Breast epithelium (tissue), 4 donors: ENCODE data around the gene SP9. TPM values are rescaled to one million over a fixed set of nuclear protein-coding genes. Genes with fewer than 3 reads are reported as not detected.
A peak's percentile ranks its signal among the peaks of the same experiment; 100 is the strongest.

Experiments used
- DNase-seq, 2 donors: peaks; one replicate each; pipeline ENCODE4 v3.0.0-alpha.2; 2019; ENCODE audit warnings: low spot score in 2 of 2
- H3K27ac ChIP-seq, 2 donors: fragments of 200-600 bp; sonication (generic) in 1 of 2; one replicate each; pipeline ENCODE4 v1.5.1; 2016 to 2019; ENCODE audit warnings: mild to moderate bottlenecking in 1 of 2
- H3K27me3 ChIP-seq, 2 donors: fragments of 200-600 bp; sonication (generic) in 1 of 2; one replicate each; pipeline versions ENCODE4 v1.5.1 to v1.6.0; 2017 to 2019; ENCODE audit warnings: control low read depth in 1 of 2, mild to moderate bottlenecking in 1 of 2
- H3K36me3 ChIP-seq: fragments of 200-600 bp; one replicate; pipeline ENCODE4 v1.5.1; 2019
- H3K4me1 ChIP-seq, 2 donors: fragments of 200-600 bp; sonication (generic); one replicate each; pipeline ENCODE4 v1.5.1; 2016 to 2019; ENCODE audit warnings: control low read depth in 1 of 2
- H3K4me3 ChIP-seq, 3 donors: fragments of 200-600 bp; sonication (generic); 1 replicate in 2 of 3; 2 replicates in 1 of 3; pipeline ENCODE4 v1.5.1; 2016 to 2019; ENCODE audit warnings: mild to moderate bottlenecking in 3 of 3, moderate library complexity in 2 of 3
- H3K9me3 ChIP-seq, 2 donors: fragments of 200-600 bp; sonication (generic) in 1 of 2; one replicate each; pipeline ENCODE4 v1.5.1; 2016 to 2019; ENCODE audit warnings: control low read depth in 1 of 2
- POLR2A ChIP-seq: fragments of 450-650 bp; IDR thresholded peaks from one replicate; pipeline ENCODE4 v1.6.1; 2016; ENCODE audit warnings: antibody characterized with exemption, mild to moderate bottlenecking, moderate library complexity
- POLR2AphosphoS5 ChIP-seq, 3 donors: sonication (generic); formaldehyde crosslinking; IDR thresholded peaks; one replicate each; pipeline ENCODE4 v1.6.1; 2017; ENCODE audit warnings: antibody characterized with exemption in 3 of 3
- intact Hi-C: fragments of 100-400 bp; cut with DNase I; formaldehyde crosslinking; loops from one replicate; pipeline ENCODE4 v1.15.1; 2023; ENCODE audit warnings: low total_unique reads
- total RNA-seq, 3 donors: library from RNA; depleted of rRNA; stranded (reverse); fragments of >200 nt; gene quantifications; one replicate each; pipeline ENCODE4 v1.1.0, GENCODE V29; 2016
- TF ChIP-seq, protein P1 (sequence below), 3 donors: fragments of 450-650 bp; IDR thresholded peaks; one replicate each; pipeline ENCODE4 v1.5.1; 2016 to 2017; ENCODE audit warnings: antibody characterized with exemption in 3 of 3, mild to moderate bottlenecking in 3 of 3, moderate library complexity in 3 of 3

The SP9 gene
- total RNA-seq: under 1 TPM in 2 of 3 donors, not detected in 1; 0.33 to 0.80 TPM

DNA sequence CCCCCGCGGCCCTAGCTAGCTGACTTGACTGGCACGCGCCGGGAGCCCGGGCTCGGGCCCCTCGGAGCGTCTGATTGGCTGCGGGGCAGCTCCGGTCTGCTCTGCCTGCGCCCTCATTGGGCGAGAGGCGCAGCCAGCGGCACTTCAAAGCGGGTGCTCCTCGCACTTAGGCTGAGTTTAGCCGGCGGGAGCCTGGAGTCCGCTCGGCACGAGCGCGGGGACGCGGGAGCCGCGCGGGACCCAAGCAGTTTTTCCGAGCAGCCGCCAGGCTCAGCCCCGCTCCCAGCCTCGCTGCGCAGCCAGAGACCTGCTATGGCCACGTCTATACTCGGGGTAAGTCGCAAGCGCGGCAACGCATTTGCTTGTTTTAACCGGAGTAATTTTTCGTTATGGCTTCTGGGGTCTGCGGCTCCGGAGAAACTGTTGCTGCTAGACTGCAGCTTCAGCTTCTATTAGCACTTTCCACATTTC, at the start of gene SP9:
Gene SP9 (plus strand): TSS at position 174 of the 471 bp plus-strand sequence. CDS start 139 bp downstream, at position 313.
- peak within 1 kb of the TSS; percentile 28 to 58 (median 38) for H3K4me3 ChIP-seq
- H3K4me1 ChIP-seq: peaks cover 0 to 10% of the 10 kb centered on the region in 2 donors
- H3K36me3 ChIP-seq: no peaks in the 10 kb centered on the region
- peaks cover 6 to 99% of the 10 kb centered on the region in 2 donors for H3K27me3 ChIP-seq
- H3K9me3 ChIP-seq: no peaks in the 10 kb centered on the region
- peak within 1 kb of the TSS in 1 of 2 donors; percentile 28 for H3K27ac ChIP-seq
- TF ChIP-seq POLR2A: no peak
- TF ChIP-seq POLR2AphosphoS5 (IDR thresholded peaks at IDR 0.05): peak in 1 of 3 donors; percentile 36
- intact Hi-C loops: no loop called here
- DNase-seq: no peak

DNA sequence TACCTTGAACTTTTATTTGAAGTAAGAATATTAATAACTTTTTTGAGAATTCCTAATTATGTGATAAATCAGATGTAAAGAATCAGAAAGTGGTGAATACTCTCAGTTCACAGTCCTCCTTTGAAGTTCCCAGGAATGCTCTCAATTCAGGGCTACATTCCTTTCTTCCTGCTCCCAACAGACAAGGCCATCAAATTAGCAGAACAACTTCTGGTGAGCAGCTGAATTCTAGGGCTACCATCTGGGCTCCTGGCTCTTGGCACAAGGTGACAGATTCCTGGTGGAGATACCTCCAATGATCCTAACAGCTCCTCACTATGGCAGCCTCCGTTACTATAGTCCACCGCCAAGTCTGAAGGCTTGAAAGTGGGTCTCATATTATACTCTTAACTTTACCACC, 48.6 kb upstream of the SP9 start:
- TF ChIP-seq, protein P1, sequence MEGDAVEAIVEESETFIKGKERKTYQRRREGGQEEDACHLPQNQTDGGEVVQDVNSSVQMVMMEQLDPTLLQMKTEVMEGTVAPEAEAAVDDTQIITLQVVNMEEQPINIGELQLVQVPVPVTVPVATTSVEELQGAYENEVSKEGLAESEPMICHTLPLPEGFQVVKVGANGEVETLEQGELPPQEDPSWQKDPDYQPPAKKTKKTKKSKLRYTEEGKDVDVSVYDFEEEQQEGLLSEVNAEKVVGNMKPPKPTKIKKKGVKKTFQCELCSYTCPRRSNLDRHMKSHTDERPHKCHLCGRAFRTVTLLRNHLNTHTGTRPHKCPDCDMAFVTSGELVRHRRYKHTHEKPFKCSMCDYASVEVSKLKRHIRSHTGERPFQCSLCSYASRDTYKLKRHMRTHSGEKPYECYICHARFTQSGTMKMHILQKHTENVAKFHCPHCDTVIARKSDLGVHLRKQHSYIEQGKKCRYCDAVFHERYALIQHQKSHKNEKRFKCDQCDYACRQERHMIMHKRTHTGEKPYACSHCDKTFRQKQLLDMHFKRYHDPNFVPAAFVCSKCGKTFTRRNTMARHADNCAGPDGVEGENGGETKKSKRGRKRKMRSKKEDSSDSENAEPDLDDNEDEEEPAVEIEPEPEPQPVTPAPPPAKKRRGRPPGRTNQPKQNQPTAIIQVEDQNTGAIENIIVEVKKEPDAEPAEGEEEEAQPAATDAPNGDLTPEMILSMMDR (IDR thresholded peaks at IDR 0.05): no peak
- TF ChIP-seq POLR2AphosphoS5 (IDR thresholded peaks at IDR 0.05): no peak
- TF ChIP-seq POLR2A: no peak
- Histone ChIP-seq H3K27me3 (no peaks in the 10 kb centered on the region), H3K27ac (no peak overlapping the region), H3K4me1 (no peaks in the 10 kb centered on the region), H3K4me3 (no peak overlapping the region), H3K36me3 (no peaks in the 10 kb centered on the region), H3K9me3 (no peaks in the 10 kb centered on the region)
- DNase-seq: no peak
- intact Hi-C loops: loop anchor here (5.0 kb wide), 1 partner anchor 889 kb away; no protein-coding TSS in a partner anchor

DNA sequence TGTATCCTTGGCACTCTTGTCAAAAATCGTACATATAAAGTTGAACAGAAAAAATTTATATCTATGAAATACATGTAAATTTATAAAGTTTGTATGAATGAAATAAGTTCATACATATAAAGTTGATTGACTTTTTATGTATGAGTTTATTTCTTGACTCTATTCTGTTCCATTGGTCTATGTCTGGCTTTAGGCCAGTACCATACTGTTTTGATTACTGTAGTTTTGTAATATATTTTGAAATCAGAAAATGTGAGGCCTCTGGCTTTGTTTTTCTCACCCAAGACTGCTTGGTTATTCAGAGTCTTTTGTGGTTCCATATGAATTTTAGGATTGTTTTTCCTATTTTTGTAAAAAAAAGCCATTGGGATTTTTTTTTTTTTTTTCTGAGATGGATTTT, 41.8 kb upstream of the SP9 start:
- peaks cover 0 to 10% of the 10 kb centered on the region in 2 donors for H3K9me3 ChIP-seq
- H3K4me3 ChIP-seq: no peak overlapping the region
- no peaks in the 10 kb centered on the region for H3K4me1 ChIP-seq
- H3K27ac ChIP-seq: no peak overlapping the region
- H3K27me3 ChIP-seq: no peaks in the 10 kb centered on the region
- intact Hi-C loops: no loop called here
- TF ChIP-seq POLR2A (no peak), POLR2AphosphoS5 (IDR thresholded peaks at IDR 0.05) (no peak)
- TF ChIP-seq, protein P1 (IDR thresholded peaks at IDR 0.05): no peak
- no peaks in the 10 kb centered on the region for H3K36me3 ChIP-seq
- DNase-seq: no peak

DNA sequence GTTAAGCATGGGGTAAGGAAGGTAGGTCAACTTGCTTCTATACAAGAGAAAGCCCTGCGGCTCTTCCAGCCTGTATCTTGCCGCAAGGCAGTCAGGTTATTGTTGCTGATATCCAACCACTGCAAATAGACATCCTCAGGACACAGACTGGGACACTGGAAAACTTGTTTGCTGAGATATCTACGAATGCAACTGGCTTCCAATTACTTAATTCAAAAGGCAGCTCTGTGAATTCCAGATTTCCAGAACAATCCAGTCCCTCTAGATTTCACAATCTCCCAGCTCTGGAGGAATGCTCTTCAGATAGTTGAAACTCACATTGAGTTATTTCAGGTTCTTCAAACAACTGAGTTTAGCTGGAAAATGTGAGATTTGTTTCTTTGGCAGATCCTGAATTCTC, 34.6 kb upstream of the SP9 start:
- Histone ChIP-seq H3K36me3 (no peaks in the 10 kb centered on the region), H3K27me3 (no peaks in the 10 kb centered on the region), H3K4me3 (no peak overlapping the region), H3K9me3 (no peaks in the 10 kb centered on the region), H3K4me1 (no peaks in the 10 kb centered on the region), H3K27ac (peak overlapping the region in 1 of 2 donors; percentile 19)
- DNase-seq: no peak
- TF ChIP-seq POLR2A (no peak), POLR2AphosphoS5 (IDR thresholded peaks at IDR 0.05) (no peak)
- TF ChIP-seq, protein P1 (IDR thresholded peaks at IDR 0.05): no peak
- intact Hi-C loops: no loop called here

DNA sequence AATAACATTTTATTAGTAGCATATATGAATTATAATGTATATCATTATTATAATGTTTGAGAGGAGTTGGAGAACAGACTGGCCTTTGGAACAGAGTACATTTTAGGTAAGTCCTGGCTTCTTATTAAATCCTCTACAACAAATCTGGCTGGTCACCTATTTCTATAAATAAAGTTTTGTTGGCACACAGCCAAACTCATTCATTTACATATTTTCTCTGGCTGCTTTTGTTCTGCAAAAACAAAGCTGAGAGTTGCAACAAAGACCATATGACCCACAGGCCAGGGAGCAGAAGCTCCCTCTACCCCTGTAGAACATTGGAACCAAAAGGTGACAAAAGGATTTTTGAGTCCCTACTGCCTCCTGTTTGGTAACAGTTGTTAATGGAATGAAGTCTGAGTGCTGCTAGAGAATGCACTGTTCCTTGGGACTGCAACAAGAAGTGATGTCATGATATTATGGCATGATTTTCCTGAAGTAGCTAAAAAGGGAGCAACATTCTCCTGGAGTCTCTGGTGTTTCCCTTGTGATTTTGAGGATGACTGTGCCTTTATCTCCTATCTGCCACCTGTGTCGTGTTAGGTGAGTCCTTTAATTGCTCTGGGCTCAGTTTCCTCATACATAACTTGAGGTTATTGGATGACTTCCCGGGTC, 22.0 kb upstream of the SP9 start:
- H3K27ac ChIP-seq: no peak overlapping the region
- intact Hi-C loops: no loop called here
- H3K9me3 ChIP-seq: no peaks in the 10 kb centered on the region

More for the DNA sequence above, 22.0 kb upstream of the SP9 start:
- H3K4me1 ChIP-seq: no peaks in the 10 kb centered on the region
- H3K4me3 ChIP-seq: no peak overlapping the region
- no peak for DNase-seq
- TF ChIP-seq POLR2A: no peak
- TF ChIP-seq, protein P1 (IDR thresholded peaks at IDR 0.05): no peak
- no peak for TF ChIP-seq POLR2AphosphoS5 (IDR thresholded peaks at IDR 0.05)
- no peaks in the 10 kb centered on the region for H3K36me3 ChIP-seq
- peaks cover 0 to 14% of the 10 kb centered on the region in 2 donors for H3K27me3 ChIP-seq
